Esophagus muscularis mucosa (tissue), 4 donors: ENCODE data around the gene UNC5B. TPM values are rescaled to one million over a fixed set of nuclear protein-coding genes. Genes with fewer than 3 reads are reported as not detected.

ENCODE experiments used
- DNase-seq: peaks from one replicate; pipeline ENCODE4 v3.0.0-alpha.2; 2017; ENCODE audit errors: extremely low spot score
- H3K27ac ChIP-seq, 4 donors: fragments of 200-600 bp; sonication (generic); replicated peaks in 1 of 4; 1 replicate in 3 of 4; 2 replicates in 1 of 4; pipeline ENCODE4 v1.5.1; 2016 to 2019; ENCODE audit warnings: mild to moderate bottlenecking in 1 of 4
- H3K27me3 ChIP-seq, 4 donors: fragments of 200-600 bp; sonication (generic); one replicate each; pipeline versions ENCODE4 v1.5.1 to v1.6.0; 2016 to 2019
- H3K36me3 ChIP-seq, 4 donors: fragments of 200-600 bp; sonication (generic); one replicate each; pipeline ENCODE4 v1.5.1; 2016 to 2019
- H3K4me1 ChIP-seq, 4 donors: fragments of 200-600 bp; sonication (generic); one replicate each; pipeline ENCODE4 v1.5.1; 2016 to 2019
- H3K4me3 ChIP-seq, 4 donors: fragments of 200-600 bp; sonication (generic); 1 replicate in 2 of 4; 2 replicates in 2 of 4; pipeline ENCODE4 v1.5.1; 2016 to 2019; ENCODE audit warnings: mild to moderate bottlenecking in 4 of 4, moderate library complexity in 1 of 4
- H3K9me3 ChIP-seq, 4 donors: fragments of 200-600 bp; sonication (generic); 1 replicate in 3 of 4; 2 replicates in 1 of 4; pipeline ENCODE4 v1.5.1; 2016 to 2019
- EP300 ChIP-seq: sonication (generic); formaldehyde crosslinking; IDR thresholded peaks from one replicate; pipeline ENCODE4 v1.6.1; 2017; ENCODE audit warnings: antibody characterized with exemption
- POLR2A ChIP-seq: fragments of 450-650 bp; IDR thresholded peaks from one replicate; pipeline ENCODE4 v1.6.1; 2017; ENCODE audit warnings: antibody characterized with exemption, moderate library complexity, mild to moderate bottlenecking, low read depth
- POLR2AphosphoS5 ChIP-seq, 2 donors: sonication (generic); formaldehyde crosslinking; IDR thresholded peaks; one replicate each; pipeline ENCODE4 v1.6.1; 2017; ENCODE audit warnings: antibody characterized with exemption in 2 of 2
- WGBS: methylation state at CpG from one replicate; pipeline ENCODE4 v1.1.5; 2018; 5-methylcytosine and 5-hydroxymethylcytosine counted together
- intact Hi-C: fragments of 100-400 bp; cut with DNase I; formaldehyde crosslinking; loops from one replicate; pipeline ENCODE4 v1.15.1; 2023
- total RNA-seq, 4 donors: library from RNA; depleted of rRNA; stranded (reverse); fragments of >200 nt; gene quantifications; one replicate each; pipeline versions ENCODE4 v1.1.0 to v1.2.1, GENCODE V29; 2016
- TF ChIP-seq, protein P1 (sequence below), 3 experiments: fragments of 200-600 bp in 2 of 3; fragments of 450-650 bp in 1 of 3; sonication (generic) in 2 of 3; IDR thresholded peaks; one replicate each; pipeline ENCODE4 v1.5.1; 2017 to 2019; ENCODE audit warnings: antibody characterized with exemption in 3 of 3, mild to moderate bottlenecking in 2 of 3, moderate library complexity in 1 of 3

The UNC5B gene
- total RNA-seq, 4 donors from 2014 or later = 2.1 to 3.7 (median 2.8) TPM

DNA sequence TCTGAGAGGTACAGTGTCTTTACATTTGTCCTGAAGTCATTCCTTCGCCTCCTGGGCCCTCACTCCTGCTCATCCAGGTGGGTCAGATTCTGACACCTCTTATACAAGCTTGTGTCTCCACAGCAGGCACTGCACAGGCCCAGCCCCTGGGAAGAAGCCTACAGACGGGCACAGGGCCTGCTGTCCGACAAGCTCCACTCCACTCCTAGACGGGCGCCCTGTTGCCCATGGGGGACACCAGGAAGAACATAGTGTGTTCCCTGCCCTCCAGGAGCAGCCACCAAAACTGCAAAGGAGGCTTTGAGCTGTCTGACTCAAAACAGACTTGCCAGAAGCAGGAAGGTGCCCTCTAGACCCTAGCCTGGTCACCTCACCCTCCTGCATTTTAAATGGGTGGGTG, 61.1 kb downstream of the UNC5B start:
- Histone ChIP-seq H3K4me1 (peaks cover 18 to 23% (median 19%) of the 10 kb centered on the region in 4 donors), H3K27me3 (no peaks in the 10 kb centered on the region), H3K9me3 (no peaks in the 10 kb centered on the region), H3K27ac (no peak overlapping the region), H3K36me3 (no peaks in the 10 kb centered on the region), H3K4me3 (no peak overlapping the region)
- WGBS = 86% methylated on average over 4 of the region's 5 CpGs
- no peak for TF ChIP-seq POLR2AphosphoS5 (IDR thresholded peaks at IDR 0.05)
- no peak for TF ChIP-seq POLR2A
- no peak for TF ChIP-seq EP300
- TF ChIP-seq, protein P1, sequence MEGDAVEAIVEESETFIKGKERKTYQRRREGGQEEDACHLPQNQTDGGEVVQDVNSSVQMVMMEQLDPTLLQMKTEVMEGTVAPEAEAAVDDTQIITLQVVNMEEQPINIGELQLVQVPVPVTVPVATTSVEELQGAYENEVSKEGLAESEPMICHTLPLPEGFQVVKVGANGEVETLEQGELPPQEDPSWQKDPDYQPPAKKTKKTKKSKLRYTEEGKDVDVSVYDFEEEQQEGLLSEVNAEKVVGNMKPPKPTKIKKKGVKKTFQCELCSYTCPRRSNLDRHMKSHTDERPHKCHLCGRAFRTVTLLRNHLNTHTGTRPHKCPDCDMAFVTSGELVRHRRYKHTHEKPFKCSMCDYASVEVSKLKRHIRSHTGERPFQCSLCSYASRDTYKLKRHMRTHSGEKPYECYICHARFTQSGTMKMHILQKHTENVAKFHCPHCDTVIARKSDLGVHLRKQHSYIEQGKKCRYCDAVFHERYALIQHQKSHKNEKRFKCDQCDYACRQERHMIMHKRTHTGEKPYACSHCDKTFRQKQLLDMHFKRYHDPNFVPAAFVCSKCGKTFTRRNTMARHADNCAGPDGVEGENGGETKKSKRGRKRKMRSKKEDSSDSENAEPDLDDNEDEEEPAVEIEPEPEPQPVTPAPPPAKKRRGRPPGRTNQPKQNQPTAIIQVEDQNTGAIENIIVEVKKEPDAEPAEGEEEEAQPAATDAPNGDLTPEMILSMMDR (IDR thresholded peaks at IDR 0.05) = no peak
- no peak for DNase-seq
- intact Hi-C loops = no loop called here

DNA sequence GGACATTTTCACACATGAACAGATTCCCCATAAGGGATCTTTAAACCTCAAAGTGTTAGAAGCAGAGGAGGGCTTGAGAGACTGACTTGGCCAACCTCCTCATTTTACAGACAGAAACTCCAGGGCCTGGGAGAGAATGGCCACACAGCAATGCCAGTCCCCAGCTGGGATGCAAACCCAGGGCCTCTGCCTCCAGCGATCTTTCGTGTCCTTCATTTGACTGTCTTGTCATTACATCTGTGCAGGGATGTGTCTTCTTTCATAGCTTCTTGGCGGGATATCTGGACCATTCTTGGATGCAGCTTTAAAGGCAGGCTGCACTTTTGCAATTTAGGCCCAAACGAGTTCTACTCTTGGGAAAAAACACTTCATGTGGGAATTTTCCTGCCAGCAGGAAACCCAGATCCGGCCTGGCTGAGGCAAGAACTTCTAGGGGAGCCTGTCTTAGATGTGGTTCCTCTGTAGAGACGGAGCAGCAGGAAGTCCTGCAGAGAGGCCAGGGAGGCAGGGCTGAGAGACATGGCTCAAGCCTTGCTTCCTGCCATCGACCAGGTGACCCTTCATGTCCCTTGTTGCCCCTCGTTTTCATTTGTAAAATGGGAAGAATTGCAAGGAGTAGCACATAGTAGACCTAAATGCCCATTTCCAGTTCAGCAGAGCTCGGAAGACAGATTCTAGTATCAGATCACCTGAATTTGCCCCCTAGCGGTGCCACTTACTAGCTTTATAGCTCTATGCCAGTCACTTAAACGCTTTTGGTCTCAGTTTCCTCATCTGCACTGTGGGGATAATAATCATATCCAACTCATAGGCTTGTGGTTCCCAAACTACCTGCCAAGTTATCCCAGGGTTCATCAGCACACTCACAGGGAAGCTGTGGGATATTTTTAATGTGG, 62.8 kb downstream of the UNC5B start:
- no peak for DNase-seq
- TF ChIP-seq POLR2AphosphoS5 (IDR thresholded peaks at IDR 0.05) (no peak), POLR2A (no peak), EP300 (no peak)
- TF ChIP-seq, protein P1 (IDR thresholded peaks at IDR 0.05) = no peak
- no peaks in the 10 kb centered on the region for H3K27me3 ChIP-seq
- intact Hi-C loops = no loop called here
- no peak overlapping the region for H3K27ac ChIP-seq
- no peaks in the 10 kb centered on the region for H3K9me3 ChIP-seq
- H3K4me3 ChIP-seq = no peak overlapping the region
- peaks cover 5 to 9% (median 6%) of the 10 kb centered on the region in 4 donors for H3K4me1 ChIP-seq
- WGBS = 69% methylated on average over 11 of the region's 11 CpGs
- peaks cover 0 to 3% (median 0%) of the 10 kb centered on the region in 4 donors for H3K36me3 ChIP-seq

GRCh38 chr10:71276873-71277272, 64.5 kb downstream of the UNC5B start:
- 88% methylated on average over 4 of the region's 9 CpGs for WGBS
- Histone ChIP-seq H3K27me3 (no peaks in the 10 kb centered on the region), H3K4me3 (no peak overlapping the region), H3K9me3 (no peaks in the 10 kb centered on the region), H3K36me3 (peaks cover 0 to 14% (median 0%) of the 10 kb centered on the region in 4 donors), H3K27ac (no peak overlapping the region), H3K4me1 (peaks cover 0 to 5% (median 4%) of the 10 kb centered on the region in 4 donors)
- TF ChIP-seq EP300 = no peak
- TF ChIP-seq POLR2A = no peak
- no peak for TF ChIP-seq POLR2AphosphoS5 (IDR thresholded peaks at IDR 0.05)
- TF ChIP-seq, protein P1 (IDR thresholded peaks at IDR 0.05) = no peak
- intact Hi-C loops = no loop called here
- no peak for DNase-seq

DNA sequence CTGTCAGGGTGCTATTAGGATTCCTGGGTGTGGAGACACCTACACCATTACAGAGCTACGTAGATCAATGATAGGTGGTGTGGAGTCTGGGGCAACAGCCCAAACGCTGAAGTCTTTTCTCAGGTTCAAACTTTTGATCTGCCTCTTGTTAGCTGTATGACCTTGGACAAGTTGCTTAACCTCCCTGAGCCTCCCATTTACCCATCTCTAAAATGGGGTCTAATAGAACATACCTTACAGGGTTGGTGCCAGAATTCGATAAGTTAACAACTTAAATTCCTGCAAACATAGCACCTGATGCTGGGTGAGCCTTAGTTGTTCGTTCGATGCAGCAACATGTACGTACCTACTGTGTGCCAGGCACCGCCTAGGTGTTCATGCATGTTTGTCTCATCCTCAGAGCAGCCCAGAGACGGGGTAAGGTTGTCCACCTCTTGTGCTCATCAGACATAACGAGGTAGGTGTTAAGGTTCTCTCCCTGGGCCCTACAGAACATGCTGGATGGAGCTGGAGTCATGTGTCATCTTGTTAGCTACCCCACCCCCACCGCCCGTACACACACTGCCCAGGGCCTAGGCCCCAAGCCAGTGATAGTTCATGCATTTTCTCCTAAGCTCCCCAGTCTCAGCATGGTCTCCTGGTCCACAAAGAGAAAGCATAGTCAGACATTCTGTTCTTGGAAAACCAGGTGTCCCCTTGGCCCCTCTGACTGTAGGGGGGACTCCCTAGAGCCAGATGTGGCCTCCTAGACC, 65.7 kb downstream of the UNC5B start:
- no peak for TF ChIP-seq POLR2A
- TF ChIP-seq EP300 = no peak
- TF ChIP-seq POLR2AphosphoS5 (IDR thresholded peaks at IDR 0.05) = no peak
- TF ChIP-seq, protein P1 (IDR thresholded peaks at IDR 0.05) = no peak
- H3K27ac ChIP-seq = no peak overlapping the region
- peaks cover 0 to 20% (median 1%) of the 10 kb centered on the region in 4 donors for H3K36me3 ChIP-seq
- no peak for DNase-seq
- H3K27me3 ChIP-seq = no peaks in the 10 kb centered on the region
- no peak overlapping the region for H3K4me3 ChIP-seq
- intact Hi-C loops = no loop called here
- 96% methylated on average over 10 of the region's 11 CpGs for WGBS
- no peaks in the 10 kb centered on the region for H3K9me3 ChIP-seq
- H3K4me1 ChIP-seq = peaks cover 0 to 5% (median 0%) of the 10 kb centered on the region in 4 donors
